Activated naive CD4-positive, alpha-beta T cell treated with anti-CD3 and anti-CD28 coated beads, Interleukin-2, amount 50 U/mL, for 72 hours (primary cell): ENCODE results near the gene PTCH1. TPM values are rescaled to one million over a fixed set of nuclear protein-coding genes. Genes with fewer than 3 reads are reported as not detected.
A peak's percentile ranks its signal among the peaks of the same experiment; 100 is the strongest.

Source experiments
- ATAC-seq, 2 donors: fragments of 150-1000 bp; cut with Tn5 transposase; 2 replicates each; pipeline ENCODE4 v1.10.0; 2021; ENCODE audit warnings: mild to moderate bottlenecking in 2 of 2, moderate library complexity in 2 of 2
- DNase-seq, 2 donors: peaks; one replicate each; pipeline ENCODE4 v3.0.0; 2021 to 2022; ENCODE audit warnings: low spot score in 2 of 2
- H3K27ac Mint-ChIP-seq, 2 donors: one replicate each; pipeline ENCODE4 v1.8.0; 2022; ENCODE audit warnings: mild to moderate bottlenecking in 2 of 2, mixed read lengths in 2 of 2
- H3K36me3 Mint-ChIP-seq, 2 donors: one replicate each; pipeline ENCODE4 v1.8.0; 2022; ENCODE audit warnings: mixed read lengths in 2 of 2
- H3K9me3 Mint-ChIP-seq, 2 donors: one replicate each; pipeline ENCODE4 v1.8.0; 2022; ENCODE audit warnings: mixed read lengths in 2 of 2
- total RNA-seq, 2 donors: library from RNA; stranded (reverse); gene quantifications; one replicate each; pipeline ENCODE4 v1.2.3, GENCODE V29; 2022

PTCH1 gene
- total RNA-seq, 2 donors from 2014 or later: 2.7 to 7.9 TPM

GRCh38 chr9:95420518-95420917 is 96.3 kb downstream of the PTCH1 start:
- Mint-ChIP-seq H3K27ac (no peak overlapping the region), H3K9me3 (peaks cover 13 to 22% of the 10 kb centered on the region in 2 donors), H3K36me3 (peaks cover 23 to 29% of the 10 kb centered on the region in 2 donors)
- no peak for ATAC-seq
- DNase-seq: no peak

GRCh38 chr9:95419444-95419843 is 97.3 kb downstream of the PTCH1 start:
- DNase-seq: no peak
- no peak overlapping the region for H3K27ac Mint-ChIP-seq
- peaks cover 23 to 29% of the 10 kb centered on the region in 2 donors for H3K36me3 Mint-ChIP-seq
- ATAC-seq: peak in 1 of 2 donors; percentile 84
- peaks cover 13 to 22% of the 10 kb centered on the region in 2 donors for H3K9me3 Mint-ChIP-seq

- DNase-seq: no peak
- no peak for ATAC-seq
- no peaks in the 10 kb centered on the region for H3K9me3 Mint-ChIP-seq
- H3K36me3 Mint-ChIP-seq: no peaks in the 10 kb centered on the region
- H3K27ac Mint-ChIP-seq: no peak overlapping the region
Measured at GRCh38 chr9:95415158-95415557, 101.6 kb downstream of the PTCH1 start.

GRCh38 chr9:95413793-95414192 is 103.0 kb downstream of the PTCH1 start:
- Mint-ChIP-seq H3K36me3 (no peaks in the 10 kb centered on the region), H3K27ac (no peak overlapping the region), H3K9me3 (no peaks in the 10 kb centered on the region)
- DNase-seq (no peak), ATAC-seq (no peak)

- ATAC-seq: no peak
- DNase-seq: no peak
- no peaks in the 10 kb centered on the region for H3K9me3 Mint-ChIP-seq
- H3K27ac Mint-ChIP-seq: no peak overlapping the region
- H3K36me3 Mint-ChIP-seq: no peaks in the 10 kb centered on the region
Measured at GRCh38 chr9:95411054-95411892, 105.5 kb downstream of the PTCH1 start.

- ATAC-seq (no peak), DNase-seq (no peak)
- Mint-ChIP-seq H3K36me3 (no peaks in the 10 kb centered on the region), H3K9me3 (no peaks in the 10 kb centered on the region), H3K27ac (peak overlapping the region in 1 of 2 donors; percentile 22)
Measured at GRCh38 chr9:95409650-95410426, 106.9 kb downstream of the PTCH1 start.

GRCh38 chr9:95407524-95407923 is 109.2 kb downstream of the PTCH1 start:
- no peak overlapping the region for H3K27ac Mint-ChIP-seq
- peaks cover 0 to 6% of the 10 kb centered on the region in 2 donors for H3K36me3 Mint-ChIP-seq
- no peak for ATAC-seq
- DNase-seq: no peak
- no peaks in the 10 kb centered on the region for H3K9me3 Mint-ChIP-seq

GRCh38 chr9:95406121-95406520 is 110.7 kb downstream of the PTCH1 start:
- DNase-seq (no peak), ATAC-seq (no peak)
- H3K36me3 Mint-ChIP-seq: peaks cover 0 to 13% of the 10 kb centered on the region in 2 donors
- peaks cover 0 to 6% of the 10 kb centered on the region in 2 donors for H3K9me3 Mint-ChIP-seq
- no peak overlapping the region for H3K27ac Mint-ChIP-seq

GRCh38 chr9:95399261-95399660 is 117.5 kb downstream of the PTCH1 start:
- Mint-ChIP-seq H3K36me3 (peaks cover 5 to 18% of the 10 kb centered on the region in 2 donors), H3K27ac (no peak overlapping the region), H3K9me3 (peaks cover 4 to 11% of the 10 kb centered on the region in 2 donors)
- DNase-seq (no peak), ATAC-seq (no peak)

Other genes with a start within 250 kb of the PTCH1 start
- 10 to 100 TPM; 15.8 to 18.1 TPM for gene FANCC, start 199.3 kb downstream of the PTCH1 start, total RNA-seq